Keratinocyte (primary cell): Measurements from ENCODE around the gene GAST. TPM values are rescaled to one million over a fixed set of nuclear protein-coding genes. Genes with fewer than 3 reads are reported as not detected.

Experiments used
- DNase-seq: peaks from one replicate; pipeline ENCODE4 v3.0.0-alpha.2; 2011; ENCODE audit warnings: low read depth, missing footprints, low spot score
- FAIRE-seq: peaks from 2 replicates; lab custom pipeline; 2011; peaks lifted over from hg19 to GRCh38; lab: Jason Lieb, UNC
- H2AFZ ChIP-seq: 2 replicates; pipeline ENCODE4 v1.6.0; 2012; ENCODE audit warnings: low read length, control low read depth, inconsistent platforms; ENCODE audit not compliant: control insufficient read depth
- H3K27ac ChIP-seq: 2 replicates; pipeline ENCODE4 v1.5.1; 2011; ENCODE audit warnings: low read length; ENCODE audit not compliant: control insufficient read depth, insufficient read depth
- H3K27me3 ChIP-seq: 3 replicates; pipeline ENCODE4 v1.6.0; 2011; ENCODE audit warnings: low read length; ENCODE audit not compliant: control insufficient read depth, insufficient read depth; ENCODE audit errors: extremely low read depth
- H3K36me3 ChIP-seq, 2 experiments: 2 replicates in 1 of 2; 3 replicates in 1 of 2; pipeline ENCODE4 v1.5.1; 2011; ENCODE audit warnings: low read length in 2 of 2, mild to moderate bottlenecking in 1 of 2; ENCODE audit not compliant: control insufficient read depth in 2 of 2, insufficient read depth in 2 of 2; ENCODE audit errors: extremely low read depth in 1 of 2
- H3K4me1 ChIP-seq: 3 replicates; pipeline ENCODE4 v1.5.1; 2011; ENCODE audit warnings: low read length; ENCODE audit not compliant: control insufficient read depth, insufficient read depth; ENCODE audit errors: extremely low read depth
- H3K4me2 ChIP-seq: 3 replicates; pipeline ENCODE4 v1.6.0; 2011; ENCODE audit warnings: low read depth, low read length; ENCODE audit not compliant: control insufficient read depth, insufficient read depth; ENCODE audit errors: extremely low read depth
- H3K4me3 ChIP-seq, 3 experiments: fragments of 200-600 bp in 1 of 3; sonication (generic) in 1 of 3; 2 replicates in 2 of 3; 3 replicates in 1 of 3; pipeline ENCODE4 v1.5.1; 2011 to 2016; ENCODE audit warnings: low read length in 3 of 3, mild to moderate bottlenecking in 3 of 3, control low read depth in 2 of 3, inconsistent platforms in 1 of 3, low read depth in 1 of 3, mixed read lengths in 1 of 3, mixed run types in 1 of 3, moderate library complexity in 1 of 3; ENCODE audit not compliant: control insufficient read depth in 2 of 3, insufficient read depth in 2 of 3; ENCODE audit errors: extremely low read depth in 1 of 3
- H3K79me2 ChIP-seq: 2 replicates; pipeline ENCODE4 v1.6.0; 2012; ENCODE audit warnings: low read length; ENCODE audit not compliant: control insufficient read depth, insufficient read depth
- H3K9ac ChIP-seq: 3 replicates; pipeline ENCODE4 v1.6.0; 2011; ENCODE audit warnings: low read length; ENCODE audit not compliant: control insufficient read depth, insufficient read depth; ENCODE audit errors: extremely low read depth
- H3K9me1 ChIP-seq: 3 replicates; pipeline ENCODE4 v1.6.0; 2011; ENCODE audit warnings: low read length; ENCODE audit not compliant: control insufficient read depth, insufficient read depth; ENCODE audit errors: extremely low read depth
- H3K9me3 ChIP-seq: 2 replicates; pipeline ENCODE4 v1.5.1; 2012; ENCODE audit warnings: low read depth, low read length; ENCODE audit not compliant: control insufficient read depth
- H4K20me1 ChIP-seq: 3 replicates; pipeline ENCODE4 v1.6.0; 2011; ENCODE audit warnings: low read length; ENCODE audit not compliant: control insufficient read depth, insufficient read depth; ENCODE audit errors: extremely low read depth
- EZH2 ChIP-seq: IDR thresholded peaks from one replicate; pipeline ENCODE4 v1.6.1; 2012; ENCODE audit warnings: inconsistent platforms, mild to moderate bottlenecking, low read length, moderate library complexity
- dilution Hi-C: fragments of 300-500 bp; cut with MboI; formaldehyde crosslinking; loops from one replicate; pipeline ENCODE4 v1.7.0; 2020; ENCODE audit warnings: low sequenced_read_pairs; ENCODE audit not compliant: extremely low pct_ligation_motif_present
- polyA plus RNA-seq, 5 experiments: library from polyadenylated mRNA; depleted of rRNA in 3 of 5; stranded (reverse) in 3 of 5; stranded (forward) in 1 of 5; unstranded in 1 of 5; fragments of >200 nt; gene quantifications; 1 replicate in 1 of 5; 2 replicates in 3 of 5; 3 replicates in 1 of 5; pipeline versions ENCODE4 v1.2.1 to v1.2.3, GENCODE V29; 2011 to 2012; ENCODE audit warnings: missing spikeins in 2 of 5, low read depth in 1 of 5, low replicate concordance in 1 of 5
- TF ChIP-seq, protein P1 (sequence below), 3 experiments: IDR thresholded peaks in 1 of 3; conservative IDR thresholded peaks in 1 of 3; optimal IDR thresholded peaks in 1 of 3; 2 replicates in 2 of 3; 3 replicates in 1 of 3; pipeline versions ENCODE3 to v1.5.1; 2011; ENCODE audit warnings: low read length in 3 of 3, mild to moderate bottlenecking in 3 of 3, moderate library complexity in 2 of 3, control low read depth in 1 of 3, inconsistent platforms in 1 of 3; ENCODE audit not compliant: insufficient read depth in 2 of 3; ENCODE audit errors: extremely low read depth in 1 of 3

GAST gene
- polyA plus RNA-seq, 1 donor (not counting 4 experiments of a cell fraction or from before 2014, with no cell fraction given), result 0.87 TPM

DNA sequence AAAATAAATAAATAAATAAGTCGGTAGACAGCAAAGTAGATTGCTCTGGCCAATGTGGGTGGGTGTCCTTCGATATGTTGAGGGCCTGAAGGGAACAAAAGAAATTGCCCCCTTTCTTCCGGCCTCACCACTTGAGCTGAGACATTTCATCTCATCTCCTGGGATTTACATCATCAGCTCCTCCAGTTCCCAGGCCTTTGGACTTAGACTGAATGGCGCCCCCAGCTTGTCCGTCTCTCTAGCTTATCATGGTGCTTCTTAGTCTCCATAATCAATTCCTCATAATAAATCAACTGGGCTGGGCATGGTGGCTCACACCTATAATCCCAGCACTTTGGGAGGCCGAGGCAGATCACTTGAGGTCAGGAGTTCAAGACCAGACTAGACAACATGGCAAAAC lies 36.1 kb downstream of the GAST start:
- FAIRE-seq, result no peak
- dilution Hi-C loops, result no loop called here

GRCh38 chr17:41750862-41751261 lies 38.7 kb downstream of the GAST start:
- Histone ChIP-seq H3K36me3 (peaks cover 21 to 31% of the 10 kb centered on the region in 2 experiments), H3K4me3 (no peak overlapping the region)

More for the DNA sequence above, 36.1 kb downstream of the GAST start:
- Histone ChIP-seq H3K4me3 (no peak overlapping the region), H3K9ac (no peak overlapping the region), H4K20me1 (no peaks in the 10 kb centered on the region), H3K4me2 (no peak overlapping the region), H3K79me2 (no peaks in the 10 kb centered on the region), H3K4me1 (no peaks in the 10 kb centered on the region), H3K36me3 (peaks cover 6 to 10% of the 10 kb centered on the region in 2 experiments), H3K9me1 (no peaks in the 10 kb centered on the region), H3K27ac (no peak overlapping the region), H3K27me3 (no peaks in the 10 kb centered on the region), H2AFZ (no peak overlapping the region), H3K9me3 (no peaks in the 10 kb centered on the region)
- DNase-seq, result no peak
- TF ChIP-seq EZH2, result no peak
- TF ChIP-seq, protein P1, sequence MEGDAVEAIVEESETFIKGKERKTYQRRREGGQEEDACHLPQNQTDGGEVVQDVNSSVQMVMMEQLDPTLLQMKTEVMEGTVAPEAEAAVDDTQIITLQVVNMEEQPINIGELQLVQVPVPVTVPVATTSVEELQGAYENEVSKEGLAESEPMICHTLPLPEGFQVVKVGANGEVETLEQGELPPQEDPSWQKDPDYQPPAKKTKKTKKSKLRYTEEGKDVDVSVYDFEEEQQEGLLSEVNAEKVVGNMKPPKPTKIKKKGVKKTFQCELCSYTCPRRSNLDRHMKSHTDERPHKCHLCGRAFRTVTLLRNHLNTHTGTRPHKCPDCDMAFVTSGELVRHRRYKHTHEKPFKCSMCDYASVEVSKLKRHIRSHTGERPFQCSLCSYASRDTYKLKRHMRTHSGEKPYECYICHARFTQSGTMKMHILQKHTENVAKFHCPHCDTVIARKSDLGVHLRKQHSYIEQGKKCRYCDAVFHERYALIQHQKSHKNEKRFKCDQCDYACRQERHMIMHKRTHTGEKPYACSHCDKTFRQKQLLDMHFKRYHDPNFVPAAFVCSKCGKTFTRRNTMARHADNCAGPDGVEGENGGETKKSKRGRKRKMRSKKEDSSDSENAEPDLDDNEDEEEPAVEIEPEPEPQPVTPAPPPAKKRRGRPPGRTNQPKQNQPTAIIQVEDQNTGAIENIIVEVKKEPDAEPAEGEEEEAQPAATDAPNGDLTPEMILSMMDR (optimal IDR thresholded peaks at IDR 0.05 in 1 of 3, IDR thresholded peaks at IDR 0.05 in 1 of 3, conservative IDR thresholded peaks at IDR 0.05 in 1 of 3; ENCODE audit: extremely low read depth in 1 of 3, insufficient read depth in 2 of 3, low read length in 3 of 3), result no peak

More at GRCh38 chr17:41750862-41751261, 38.7 kb downstream of the GAST start:
- H4K20me1 ChIP-seq, result no peaks in the 10 kb centered on the region
- DNase-seq (no peak), FAIRE-seq (no peak)
- H3K4me1 ChIP-seq, result no peaks in the 10 kb centered on the region
- no peak overlapping the region for H3K27ac ChIP-seq
- H3K4me2 ChIP-seq, result no peak overlapping the region
- no peak overlapping the region for H3K9ac ChIP-seq
- dilution Hi-C loops, result no loop called here
- no peaks in the 10 kb centered on the region for H3K9me3 ChIP-seq
- no peak for TF ChIP-seq EZH2
- TF ChIP-seq, protein P1 (optimal IDR thresholded peaks at IDR 0.05 in 1 of 3, IDR thresholded peaks at IDR 0.05 in 1 of 3, conservative IDR thresholded peaks at IDR 0.05 in 1 of 3; ENCODE audit: extremely low read depth in 1 of 3, insufficient read depth in 2 of 3, low read length in 3 of 3), result no peak
- no peaks in the 10 kb centered on the region for H3K79me2 ChIP-seq
- H3K27me3 ChIP-seq, result no peaks in the 10 kb centered on the region
- H2AFZ ChIP-seq, result no peak overlapping the region
- H3K9me1 ChIP-seq, result no peaks in the 10 kb centered on the region
